HG03060 (cell line): ENCODE data around the gene DYNAP.
A peak's percentile ranks its signal among the peaks of the same experiment; 100 is the strongest.

Experiments
- ATAC-seq: cut with Tn5 transposase; IDR thresholded peaks from one replicate; pipeline ENCODE4 v1.9.1; 2021; ENCODE audit warnings: low read depth, moderate number of reproducible peaks; ENCODE audit not compliant: unreplicated experiment

The DYNAP gene, protein sequence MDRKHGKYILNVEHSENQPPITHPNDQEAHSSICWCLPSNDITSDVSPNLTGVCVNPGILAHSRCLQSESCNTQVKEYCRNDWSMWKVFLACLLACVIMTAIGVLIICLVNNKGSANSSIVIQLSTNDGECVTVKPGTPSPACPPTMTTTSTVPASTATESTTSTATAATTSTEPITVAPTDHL

DNA sequence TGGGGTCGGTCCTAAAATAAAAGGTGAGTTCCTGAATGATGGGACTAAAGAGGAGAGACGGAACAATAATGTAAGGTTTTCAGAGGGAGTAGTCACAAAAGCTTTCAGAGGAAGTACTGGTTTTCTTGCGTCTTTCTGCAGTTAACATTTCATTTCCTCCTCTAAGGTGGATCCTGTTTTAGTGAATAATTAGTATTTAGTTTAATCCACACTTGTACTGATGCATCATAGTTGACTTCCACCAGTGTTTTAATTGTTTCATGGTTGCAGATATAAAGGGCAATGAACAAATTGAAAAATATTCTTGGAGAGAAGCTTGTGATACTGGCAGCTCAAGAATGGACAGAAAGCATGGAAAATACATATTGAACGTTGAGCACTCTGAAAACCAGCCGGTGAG lies at the start of gene DYNAP:
DYNAP (plus strand) TSS at position 301 of the 400 bp plus-strand sequence; CDS start at position 339, 38 bp downstream.
- no peak for ATAC-seq

DNA sequence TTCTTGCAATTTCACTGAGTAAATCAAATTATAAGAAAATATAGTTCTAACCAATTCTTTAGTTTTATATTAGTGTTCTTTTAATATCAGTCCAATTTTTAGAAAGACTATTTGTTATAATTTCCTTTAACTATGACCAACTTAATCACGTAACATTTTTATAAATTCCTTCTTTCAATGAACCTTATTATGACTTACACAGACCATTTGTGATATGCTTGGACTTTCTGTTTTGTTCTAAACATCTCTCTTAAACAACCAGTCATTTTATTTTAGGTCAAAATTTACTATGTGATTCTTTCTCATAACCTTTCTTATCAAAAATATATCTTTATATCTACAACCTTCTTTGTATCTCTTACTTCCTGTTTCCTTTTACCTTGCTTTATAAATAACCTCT lies 39.5 kb upstream of the DYNAP start:
- no peak for ATAC-seq

DNA sequence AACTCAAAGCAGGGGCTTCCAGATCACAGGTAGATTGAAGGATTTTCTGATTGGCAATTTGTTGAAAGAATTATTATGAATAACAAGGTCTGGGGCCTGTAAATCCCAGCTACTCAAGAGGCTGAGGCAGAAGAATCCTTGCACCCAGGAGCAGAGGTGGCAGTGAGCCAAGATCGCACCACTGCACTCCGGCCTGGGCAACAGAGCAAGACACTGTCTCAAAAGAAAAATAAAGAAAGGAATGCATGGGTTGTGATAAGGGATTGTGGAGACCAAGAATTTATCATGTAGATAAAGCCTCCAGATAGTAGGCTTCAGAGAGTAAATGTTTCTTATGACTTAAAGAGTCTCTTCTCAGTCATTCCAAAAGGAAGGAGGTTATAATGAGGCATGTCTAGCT lies 35.8 kb upstream of the DYNAP start:
- no peak for ATAC-seq

DNA sequence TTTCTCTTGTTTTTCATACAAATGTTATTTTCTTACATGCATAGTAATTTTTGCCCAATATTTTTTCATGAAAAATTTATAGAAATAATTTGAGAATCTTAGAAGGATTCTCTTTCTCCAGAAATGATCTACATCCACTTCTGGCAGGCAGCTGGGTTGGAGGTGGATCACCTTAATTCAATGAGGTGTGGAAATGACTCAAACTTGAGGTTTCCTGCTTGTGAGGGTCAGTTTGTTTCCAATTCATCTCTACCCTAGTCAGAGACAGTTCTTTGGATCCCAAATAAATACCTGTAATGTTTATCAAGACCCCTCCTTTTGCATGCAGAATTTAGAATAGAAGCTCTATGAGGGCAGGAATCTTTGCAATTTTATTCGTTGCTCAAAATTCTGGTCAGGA lies 35.0 kb upstream of the DYNAP start:
- ATAC-seq: no peak

DNA sequence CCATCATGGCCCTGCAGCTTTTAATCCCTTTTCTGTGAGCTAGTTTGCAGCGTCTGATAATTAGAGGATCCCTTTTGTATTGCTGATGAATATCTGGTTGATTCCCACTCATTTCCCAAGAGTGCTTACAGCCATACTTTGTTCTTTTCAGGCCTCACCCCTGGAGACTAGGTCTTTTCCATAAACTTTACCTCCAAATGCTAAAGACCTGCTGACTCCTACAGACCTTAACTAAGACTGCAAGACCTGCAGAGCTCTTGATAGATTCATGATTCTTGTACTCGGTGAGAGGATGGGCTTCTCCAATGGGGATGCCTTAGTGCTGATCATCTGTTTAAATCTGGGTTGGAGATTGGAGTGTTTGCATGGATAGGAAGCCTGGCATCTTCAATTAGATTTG lies 33.1 kb upstream of the DYNAP start:
- ATAC-seq: no peak

DNA sequence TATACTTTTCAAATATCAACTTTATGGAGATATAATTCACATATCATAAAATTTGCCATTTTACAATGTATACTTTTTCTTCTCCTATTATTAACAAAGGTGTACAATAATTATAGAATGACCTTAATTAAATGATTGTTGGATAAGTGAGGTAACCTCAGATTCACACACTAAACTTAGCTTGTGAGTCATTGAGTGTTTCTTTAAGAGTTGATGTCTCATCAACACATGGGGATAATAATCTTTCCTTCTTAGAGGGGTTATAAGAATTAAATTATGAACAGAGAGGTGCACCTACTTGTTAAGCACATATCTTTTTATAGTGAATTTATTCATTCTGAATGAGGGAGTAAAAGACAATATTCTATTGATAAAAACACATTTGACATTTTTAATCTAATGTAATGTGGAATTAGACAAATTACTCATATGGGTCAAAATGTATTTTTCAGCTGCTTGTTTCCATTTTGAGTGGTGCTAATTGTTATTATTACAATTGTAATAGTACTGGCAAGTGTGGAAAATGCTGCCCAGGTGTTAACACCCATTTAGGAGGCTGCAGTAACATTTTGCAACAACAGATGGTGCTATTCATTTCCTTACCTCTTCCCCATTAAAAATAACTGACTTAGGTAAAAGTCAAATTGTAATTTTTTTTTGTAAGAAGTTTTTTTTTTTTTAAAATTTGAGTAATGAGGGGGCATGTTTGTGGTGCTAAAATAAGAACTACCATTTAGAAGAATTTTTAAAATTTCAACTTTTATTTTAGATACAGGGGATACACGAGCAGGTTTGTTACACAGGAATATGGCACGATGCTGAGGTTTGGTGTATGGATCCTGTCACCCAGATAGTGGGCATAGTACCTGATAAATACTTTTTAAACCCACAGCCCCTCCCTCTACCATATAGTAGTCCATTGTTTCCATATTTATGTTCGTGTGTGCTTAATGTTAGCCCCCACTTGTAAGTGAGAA lies 32.1 kb upstream of the DYNAP start:
- no peak for ATAC-seq

DNA sequence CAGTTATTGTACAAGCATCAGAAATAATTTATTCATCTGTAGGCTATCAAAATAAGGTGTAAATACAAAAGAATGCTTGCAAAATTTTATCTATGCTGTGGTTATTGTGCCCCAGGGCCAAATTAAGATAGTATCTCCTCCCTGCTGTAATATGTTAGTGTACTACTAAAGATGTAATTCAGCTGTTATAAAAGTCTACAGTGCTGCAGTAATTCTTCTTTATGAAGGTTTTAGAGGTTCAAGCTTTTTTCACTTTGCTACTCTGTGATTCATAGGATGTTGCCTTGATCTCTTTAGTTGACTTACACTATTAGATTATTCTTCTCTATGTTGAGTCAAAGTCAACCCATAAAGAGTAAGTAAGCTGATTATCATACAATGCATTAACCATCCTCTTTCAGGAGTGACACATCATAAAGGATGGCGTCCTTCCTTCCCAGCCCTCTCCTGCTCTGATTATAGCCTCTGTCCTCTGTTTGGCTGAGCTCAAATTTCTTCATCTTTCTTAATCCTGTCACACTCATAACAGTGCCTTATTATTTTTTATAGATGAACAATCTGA lies 29.3 kb upstream of the DYNAP start:
- no peak for ATAC-seq

DNA sequence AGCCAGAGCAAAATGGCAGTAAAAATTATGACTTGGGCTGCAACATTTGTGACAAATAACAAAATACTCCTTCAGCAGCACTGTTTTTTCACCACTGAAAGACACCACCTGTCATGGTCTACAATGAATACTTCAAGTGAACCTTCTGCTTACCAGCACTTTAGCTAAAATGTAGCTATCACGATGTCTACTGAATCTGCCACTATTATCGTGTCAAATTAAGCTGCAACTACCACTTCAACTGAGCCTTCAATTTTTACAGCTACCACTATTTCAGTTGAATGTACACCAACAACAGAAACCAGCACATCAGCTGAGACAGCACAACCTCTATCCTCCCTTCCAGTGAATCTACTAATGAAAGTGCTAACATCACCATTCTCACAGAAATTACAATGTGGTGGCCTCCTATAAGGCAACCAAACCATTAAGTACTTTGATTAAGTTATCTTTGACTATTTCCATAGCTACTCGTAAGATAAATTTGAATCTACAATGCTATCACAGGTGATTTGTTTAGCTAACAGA lies 10.8 kb upstream of the DYNAP start:
- no peak for ATAC-seq

DNA sequence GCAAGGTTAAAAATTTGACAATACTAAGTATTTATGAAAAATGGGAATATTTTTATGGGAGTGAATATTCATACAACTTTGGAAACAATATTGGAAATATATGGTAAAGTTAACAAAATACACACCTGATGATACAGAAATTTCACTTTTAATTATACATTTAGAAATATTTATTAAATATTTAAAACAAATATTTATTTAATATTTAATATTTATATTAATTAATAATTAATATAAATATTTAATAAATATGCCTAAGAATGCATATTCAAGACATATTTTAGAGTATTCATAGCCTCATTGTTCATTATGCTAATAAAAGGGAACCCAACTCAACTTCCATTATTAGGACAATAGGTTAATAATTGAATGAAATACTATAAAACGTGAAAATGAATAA lies 7.0 kb upstream of the DYNAP start:
- no peak for ATAC-seq

DNA sequence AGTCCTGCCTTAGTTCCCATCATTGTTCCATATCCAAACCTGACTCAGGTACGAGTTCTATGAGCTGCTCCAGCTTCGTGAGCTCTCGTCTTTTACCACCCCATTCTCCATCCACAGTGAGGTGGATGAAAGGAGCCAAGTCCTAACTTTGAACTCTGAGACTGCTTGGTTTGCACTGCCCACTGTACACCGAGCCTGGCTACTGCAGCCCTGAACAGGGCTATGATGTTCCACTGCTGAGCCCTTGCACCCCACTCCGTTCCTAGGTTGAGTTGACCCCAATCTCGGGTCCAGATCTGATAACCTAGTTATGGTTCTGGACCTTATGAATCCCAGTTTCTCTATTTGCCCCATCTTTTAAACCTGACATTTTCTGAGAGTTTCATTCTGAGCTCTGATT lies 5.3 kb upstream of the DYNAP start:
- ATAC-seq: no peak

DNA sequence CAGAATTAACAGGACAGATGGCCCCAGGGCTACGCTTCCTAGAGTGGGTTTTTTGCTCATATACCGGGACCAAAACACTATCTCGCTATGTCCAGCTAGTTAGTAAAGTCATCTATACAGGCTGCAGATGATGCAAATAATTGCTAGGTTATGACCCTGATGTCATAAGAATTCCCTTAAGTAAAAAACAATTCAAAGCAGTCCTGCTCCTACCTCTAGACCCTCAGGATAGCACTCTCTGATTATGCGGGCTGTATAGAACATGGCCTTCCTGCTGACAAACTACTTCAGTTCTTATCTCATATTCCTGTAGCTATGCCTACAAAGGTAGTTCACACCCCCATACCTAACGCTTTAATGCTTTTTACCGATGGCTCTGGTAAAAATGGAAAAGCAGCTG lies 13.2 kb downstream of the DYNAP start:
- ATAC-seq: no peak

DNA sequence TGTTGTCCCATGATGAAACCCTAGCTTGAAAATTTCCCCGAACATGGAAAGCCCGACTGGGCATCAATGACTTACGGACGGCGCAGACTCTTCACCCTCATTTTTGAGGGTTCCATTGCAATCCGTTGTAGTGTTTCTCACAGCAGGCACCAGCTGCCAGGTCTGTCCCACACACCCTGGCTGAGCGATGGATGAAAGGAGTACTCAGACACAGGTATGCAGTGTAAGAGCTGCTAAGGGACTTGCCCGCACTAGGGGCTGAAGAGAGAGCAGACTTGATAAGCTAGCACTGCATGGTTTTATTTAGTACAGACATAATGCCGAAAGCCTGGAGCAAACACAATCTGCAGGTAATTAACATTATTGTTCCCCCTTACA lies 15.8 kb downstream of the DYNAP start:
- ATAC-seq: no peak

DNA sequence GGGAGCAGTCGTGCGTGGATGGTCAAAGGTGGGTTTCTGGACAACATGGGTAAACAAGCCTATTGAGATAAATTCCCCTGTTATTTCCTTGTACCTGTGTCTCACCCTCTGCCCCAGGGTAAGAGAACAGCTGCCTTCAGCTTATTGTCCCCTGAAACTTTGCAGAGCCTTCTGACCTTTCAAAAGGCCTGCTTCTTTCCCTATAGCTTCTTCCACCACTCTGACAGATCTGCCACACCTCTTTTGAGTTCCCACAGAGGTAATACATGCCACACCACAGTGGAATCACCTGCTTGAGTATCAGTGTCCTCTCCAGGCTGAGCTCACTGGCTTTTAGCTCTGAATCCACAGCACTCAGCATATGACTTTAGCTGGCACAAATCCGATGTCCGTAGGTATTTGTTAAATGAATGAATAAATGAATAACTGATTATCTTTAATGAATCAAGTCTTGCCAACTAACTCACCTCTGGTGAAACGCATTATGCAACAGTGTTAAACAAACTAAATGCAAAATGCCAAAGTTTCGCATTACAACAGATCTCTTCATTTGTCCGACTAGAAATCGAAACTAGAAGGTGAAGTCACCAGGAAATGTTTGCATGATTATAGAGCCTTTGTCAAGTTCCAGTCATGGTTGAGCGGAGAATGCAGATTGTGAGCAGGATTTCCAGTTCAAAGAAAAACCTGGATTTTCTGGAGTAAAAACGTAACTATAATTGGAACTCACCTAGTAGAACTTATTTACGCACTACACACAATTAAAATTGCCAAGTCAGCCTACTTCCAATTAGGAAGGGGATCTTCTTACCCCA lies 16.4 kb downstream of the DYNAP start:
- no peak for ATAC-seq

DNA sequence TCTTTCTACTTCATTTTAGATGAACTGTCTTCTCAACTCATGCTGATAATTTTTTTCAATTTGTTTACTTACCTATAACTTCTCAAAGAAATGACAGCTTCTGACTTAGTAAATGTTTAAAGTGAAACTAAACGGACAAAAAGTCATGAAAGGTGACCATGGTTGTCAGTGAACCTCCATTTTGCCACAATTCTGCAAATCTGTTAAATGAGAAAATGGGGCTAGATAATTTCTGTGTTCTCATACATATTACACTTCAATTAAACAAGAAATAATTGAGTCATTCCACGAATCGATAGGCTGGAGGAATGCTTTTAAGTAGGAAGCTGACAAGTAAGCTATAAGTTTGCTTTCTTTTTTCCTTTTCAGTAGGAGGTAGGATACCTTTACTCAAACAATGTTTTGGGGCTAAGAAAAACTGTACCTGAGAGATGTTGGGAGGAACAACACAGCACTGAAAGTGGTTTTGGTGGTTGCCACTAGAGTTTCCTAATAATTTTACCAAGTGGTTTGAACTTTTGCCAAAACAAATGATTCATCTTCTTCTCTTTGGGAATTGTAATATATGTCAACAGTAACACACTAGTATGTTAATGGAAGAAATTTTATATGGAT lies 17.1 kb downstream of the DYNAP start:
- no peak for ATAC-seq

DNA sequence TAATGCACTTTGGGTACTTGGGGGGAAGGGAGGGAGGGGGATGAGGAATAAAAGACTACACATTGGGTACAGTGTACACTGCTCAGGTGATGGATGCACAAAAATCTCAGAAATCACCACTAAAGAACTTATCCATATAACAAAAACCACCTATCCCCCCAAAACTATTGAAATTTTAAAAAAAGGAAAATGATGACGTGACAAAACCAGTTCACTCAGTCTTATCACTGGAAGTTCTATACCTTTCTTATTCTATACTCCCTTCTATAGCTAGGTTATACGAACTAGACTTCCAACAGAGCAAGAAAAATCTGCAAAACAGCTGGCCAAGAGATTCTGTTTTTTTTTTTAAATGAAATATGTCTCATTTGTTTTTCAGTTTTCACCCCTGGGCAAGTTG lies 20.8 kb downstream of the DYNAP start:
- ATAC-seq: no peak

DNA sequence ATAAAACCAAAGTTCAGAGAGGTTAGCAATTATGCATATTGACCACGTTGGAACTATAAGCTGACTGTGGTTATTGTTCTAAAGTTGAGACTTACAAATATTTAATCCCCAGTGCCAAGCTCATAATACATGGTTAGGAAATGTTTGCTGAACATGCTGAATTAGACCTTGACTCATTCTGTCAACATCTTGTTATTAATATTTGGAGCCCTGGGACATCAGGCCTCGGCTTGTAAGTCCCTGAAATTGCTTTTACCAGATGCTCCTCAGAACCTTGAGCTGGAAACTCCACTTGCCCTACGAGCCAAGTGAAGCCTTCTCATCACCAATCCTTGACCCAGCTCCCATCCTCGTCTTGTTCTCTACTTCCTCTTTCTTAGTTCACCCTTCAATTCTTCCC lies 21.2 kb downstream of the DYNAP start:
- no peak for ATAC-seq

DNA sequence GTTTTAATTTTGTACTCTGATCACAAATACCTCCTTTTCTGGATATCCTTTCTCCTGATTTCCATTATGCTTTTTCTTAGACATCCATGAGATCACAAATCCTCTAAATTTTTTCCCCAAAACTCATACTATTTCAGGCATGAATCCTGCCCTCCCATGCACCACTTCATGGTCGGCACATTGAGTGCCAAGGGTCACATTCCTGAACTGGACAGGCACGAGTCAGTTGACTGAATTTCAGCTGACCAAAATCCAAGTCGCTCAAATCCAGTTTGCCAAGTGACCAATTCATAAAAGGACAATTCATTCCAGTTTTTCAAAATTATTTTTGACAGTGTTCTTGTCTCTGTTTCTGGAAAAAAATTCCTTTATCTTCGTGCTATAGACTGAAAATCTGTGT lies 22.1 kb downstream of the DYNAP start:
- ATAC-seq: no peak

DNA sequence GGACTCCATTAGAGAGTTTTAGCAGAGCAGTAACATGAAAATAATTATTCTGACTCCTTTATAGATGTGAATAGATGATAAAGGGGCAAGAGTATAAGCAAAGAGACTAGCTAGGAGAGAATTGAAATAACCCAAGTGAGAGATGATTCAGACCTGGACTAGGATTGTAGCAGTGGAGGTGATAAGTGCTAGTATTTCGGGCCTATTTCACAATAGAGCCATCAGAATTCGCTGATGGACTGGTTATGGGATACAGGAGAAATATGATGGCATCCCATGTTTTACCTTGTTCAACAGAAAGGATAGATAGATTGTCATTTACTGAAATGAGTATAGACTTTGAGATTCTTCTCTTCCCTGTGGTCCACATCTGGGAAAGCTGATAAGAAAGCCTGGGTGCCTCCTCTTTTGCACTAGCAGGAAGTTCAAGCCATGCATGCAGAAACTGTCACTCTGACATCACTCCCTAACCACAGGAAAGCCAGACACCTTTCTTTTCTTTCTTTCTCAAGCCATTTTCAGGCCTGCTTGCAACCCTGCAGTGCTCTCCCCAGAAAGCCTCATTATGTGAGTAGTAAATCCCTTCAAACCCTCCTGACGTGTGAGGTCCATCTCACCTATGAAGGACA lies 25.3 kb downstream of the DYNAP start:
- peak; percentile 46 for ATAC-seq

DNA sequence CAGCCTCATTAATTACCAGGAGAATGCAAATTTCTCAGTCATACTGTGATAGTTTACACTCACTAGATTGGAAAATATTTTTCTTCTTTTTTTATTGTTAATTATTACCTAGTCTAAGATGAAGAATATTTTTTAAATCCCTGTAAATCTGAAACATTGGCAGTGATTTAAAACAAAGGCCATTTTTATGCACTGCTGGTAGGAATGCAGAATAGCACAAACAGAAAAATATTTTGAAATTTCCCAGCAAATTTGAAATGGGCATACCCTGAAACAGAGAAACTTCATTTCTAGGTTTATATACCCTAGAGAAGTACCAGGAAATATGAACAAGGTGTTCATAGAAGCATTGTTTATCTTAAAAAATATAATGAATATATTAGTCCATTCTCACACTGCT lies 31.0 kb downstream of the DYNAP start:
- ATAC-seq: no peak

DNA sequence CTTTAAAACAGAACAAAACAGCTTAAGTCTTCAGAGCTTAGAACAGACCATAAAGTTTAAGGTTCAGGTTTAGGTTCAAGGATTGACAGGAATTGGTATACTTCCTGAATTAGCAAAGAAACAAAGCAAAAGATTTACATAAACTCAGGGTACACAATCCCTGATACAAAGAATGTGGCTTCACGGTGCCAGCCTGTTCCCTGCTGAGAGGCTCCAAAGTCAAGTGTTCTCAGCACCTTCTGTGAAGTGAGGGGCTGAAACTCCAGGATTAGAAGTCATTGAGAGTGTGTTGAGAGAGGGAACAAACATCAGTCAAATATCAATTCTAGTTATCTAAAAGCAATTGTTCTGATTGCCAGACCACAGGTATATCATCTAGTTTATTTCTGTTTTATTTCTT lies 35.7 kb downstream of the DYNAP start:
- ATAC-seq: no peak
